GM18907 (cell line): ENCODE measurements around the gene ESPL1.
"Not testable (repeated sequence)": the region's sequence is repeated elsewhere in the genome, so short reads cannot be mapped to it uniquely, and the experiment has no call there.

Experiments
- ATAC-seq: cut with Tn5 transposase; IDR thresholded peaks from one replicate; pipeline ENCODE4 v1.9.1; 2021; ENCODE audit warnings: mild to moderate bottlenecking, moderate library complexity; ENCODE audit not compliant: unreplicated experiment

ESPL1 gene

DNA sequence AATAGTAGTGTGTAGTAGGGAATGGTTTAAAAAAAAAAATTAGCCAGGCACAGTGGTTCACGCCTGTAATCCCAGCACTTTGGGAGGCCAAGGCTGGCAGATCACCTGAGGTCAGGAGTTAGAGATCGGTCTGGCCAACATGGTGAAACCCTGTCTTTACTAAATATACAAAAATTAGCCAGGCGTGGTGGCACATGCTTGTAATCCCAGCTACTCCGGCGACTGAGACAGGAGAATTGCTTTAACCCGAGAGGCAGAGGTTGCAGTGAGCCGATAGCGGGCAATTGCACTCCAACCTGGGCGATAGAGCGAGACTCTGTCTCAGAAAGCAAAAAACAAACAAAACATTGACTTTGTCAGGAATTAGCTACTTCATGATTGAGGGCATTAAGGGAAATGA lies 29.0 kb downstream of the ESPL1 start:
- not testable (repeated sequence) for ATAC-seq

DNA sequence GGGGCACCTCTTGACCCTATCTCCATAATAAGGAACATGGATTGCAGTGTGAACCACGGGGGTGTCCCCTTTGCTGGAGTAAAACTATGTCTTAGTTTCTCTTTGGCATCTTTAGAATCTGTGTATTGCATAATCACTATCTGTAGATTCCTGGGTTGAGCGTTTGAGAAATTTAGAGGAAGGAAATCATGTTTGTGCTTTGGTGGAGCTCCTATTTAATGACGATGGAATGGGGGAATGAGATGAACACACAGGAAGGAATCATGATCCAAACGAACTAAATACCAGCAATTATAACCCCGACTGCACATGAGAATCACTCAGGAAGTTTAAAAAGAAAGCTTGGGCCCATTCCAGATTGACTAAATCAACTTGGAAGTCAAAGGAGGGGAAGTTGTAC lies 30.1 kb downstream of the ESPL1 start:
- ATAC-seq, result no peak

DNA sequence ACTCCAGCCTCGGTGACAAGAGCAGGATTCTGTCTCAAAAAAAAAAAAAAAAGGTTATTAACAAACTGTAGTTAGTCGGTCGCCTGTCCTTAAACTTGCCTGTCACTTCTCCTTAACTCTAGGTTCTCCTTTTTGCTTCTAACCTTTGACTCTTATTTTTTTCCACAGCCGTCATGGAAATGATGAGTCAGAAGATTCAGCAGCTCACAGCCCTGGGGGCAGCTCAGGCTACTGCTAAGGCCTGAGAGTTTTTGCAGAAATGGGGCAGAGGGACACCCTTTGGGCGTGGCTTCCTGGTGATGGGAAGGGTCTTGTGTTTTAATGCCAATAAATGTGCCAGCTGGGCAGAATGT lies 31.0 kb downstream of the ESPL1 start:
- ATAC-seq, result no peak

DNA sequence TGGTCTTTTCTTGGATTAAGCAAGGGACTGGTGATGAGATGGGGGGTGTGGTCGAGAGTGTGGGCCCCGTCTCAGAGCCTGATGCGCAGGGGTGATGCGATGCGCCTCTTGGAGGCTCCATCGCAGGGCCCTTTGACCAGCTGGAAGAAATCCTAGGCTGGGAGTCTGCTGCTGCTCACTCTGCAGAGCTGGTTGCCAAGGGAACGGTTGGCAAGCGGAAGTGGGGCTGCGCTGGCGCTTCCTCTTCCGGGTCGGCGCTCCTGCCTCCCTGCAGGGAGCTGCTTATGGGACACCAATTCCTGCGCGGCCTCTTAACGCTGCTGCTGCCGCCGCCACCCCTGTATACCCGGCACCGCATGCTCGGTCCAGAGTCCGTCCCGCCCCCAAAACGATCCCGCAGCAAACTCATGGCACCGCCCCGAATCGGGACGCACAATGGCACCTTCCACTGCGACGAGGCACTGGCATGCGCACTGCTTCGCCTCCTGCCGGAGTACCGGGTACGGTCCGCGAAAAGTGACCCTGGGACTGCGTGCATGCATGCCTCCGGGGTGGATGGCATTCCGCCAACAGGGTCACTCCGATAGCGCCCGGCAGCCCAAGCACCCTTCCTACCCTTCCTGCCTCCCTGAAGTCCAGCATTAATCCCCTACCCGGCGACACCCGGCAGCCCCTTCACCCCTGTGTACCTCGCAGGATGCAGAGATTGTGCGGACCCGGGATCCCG lies 31.5 kb downstream of the ESPL1 start, which contains the start of gene MYG1:
TSS of gene MYG1 (plus strand) at position 242 of the 727 bp plus-strand sequence. CDS start at position 285, 43 bp downstream.
- ATAC-seq, result peak; percentile 72

DNA sequence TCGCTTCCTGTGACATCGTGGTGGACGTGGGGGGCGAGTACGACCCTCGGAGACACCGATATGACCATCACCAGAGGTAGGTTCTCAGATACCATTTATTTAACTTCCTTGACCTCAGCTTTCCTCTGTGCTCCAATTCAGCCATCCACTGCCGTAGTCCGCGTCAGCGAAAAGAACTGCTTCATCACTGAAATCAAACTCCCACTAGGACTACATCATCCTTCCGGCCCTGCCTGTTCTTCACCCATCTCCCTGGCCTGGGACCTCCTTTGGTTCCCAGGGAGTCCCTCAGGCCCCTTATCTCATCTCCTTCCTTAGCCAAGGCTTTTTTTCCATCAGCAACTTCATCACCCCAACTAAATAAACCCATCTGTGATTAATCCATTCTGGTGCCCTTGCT lies 32.1 kb downstream of the ESPL1 start:
- ATAC-seq, result no peak

DNA sequence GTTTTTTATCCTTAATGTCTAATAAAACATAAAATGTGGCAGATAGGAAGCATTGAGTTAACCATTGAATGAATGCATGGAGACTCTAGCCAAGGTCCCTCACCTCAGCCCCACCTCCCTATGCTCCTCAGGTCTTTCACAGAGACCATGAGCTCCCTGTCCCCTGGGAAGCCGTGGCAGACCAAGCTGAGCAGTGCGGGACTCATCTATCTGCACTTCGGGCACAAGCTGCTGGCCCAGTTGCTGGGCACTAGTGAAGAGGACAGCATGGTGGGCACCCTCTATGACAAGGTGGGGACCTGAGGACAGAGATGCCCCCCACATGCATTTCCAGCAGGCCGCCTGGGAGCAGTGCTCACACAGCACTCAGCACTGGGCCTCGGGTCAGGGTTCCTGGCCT lies 34.8 kb downstream of the ESPL1 start:
- no peak for ATAC-seq

DNA sequence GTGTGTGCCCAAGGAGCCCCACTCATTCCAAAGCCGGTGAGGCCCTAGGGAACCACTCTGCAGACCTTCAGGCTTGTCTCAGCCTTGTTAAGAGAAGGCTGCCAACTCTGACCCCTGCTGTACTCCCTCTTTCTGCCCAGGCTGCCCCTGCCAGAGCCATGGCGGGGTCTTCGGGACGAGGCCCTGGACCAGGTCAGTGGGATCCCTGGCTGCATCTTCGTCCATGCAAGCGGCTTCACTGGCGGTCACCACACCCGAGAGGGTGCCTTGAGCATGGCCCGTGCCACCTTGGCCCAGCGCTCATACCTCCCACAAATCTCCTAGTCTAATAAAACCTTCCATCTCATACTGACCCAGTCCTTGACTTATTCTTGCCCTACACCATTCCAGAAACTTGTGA lies 38.7 kb downstream of the ESPL1 start:
- ATAC-seq, result no peak

DNA sequence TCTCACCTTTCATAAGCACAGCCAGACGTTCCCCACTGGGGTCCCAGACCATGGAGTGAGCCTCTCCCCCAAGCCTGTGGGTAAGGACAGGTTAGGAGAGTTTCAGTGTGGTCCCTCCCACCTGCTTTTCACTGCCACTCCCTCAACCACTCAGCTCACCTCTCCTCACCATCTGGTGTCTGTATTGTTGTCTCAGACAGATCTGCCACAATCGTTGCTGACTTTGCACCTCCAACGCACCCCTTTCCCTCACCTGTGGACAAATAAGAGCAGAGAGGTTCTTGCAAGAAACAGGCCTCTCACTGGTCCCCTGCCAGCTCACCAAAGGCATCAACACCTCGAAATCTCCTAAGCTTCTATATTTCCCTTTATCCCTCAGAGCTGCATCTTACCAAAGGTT lies 40.2 kb downstream of the ESPL1 start:
- ATAC-seq, result no peak

DNA sequence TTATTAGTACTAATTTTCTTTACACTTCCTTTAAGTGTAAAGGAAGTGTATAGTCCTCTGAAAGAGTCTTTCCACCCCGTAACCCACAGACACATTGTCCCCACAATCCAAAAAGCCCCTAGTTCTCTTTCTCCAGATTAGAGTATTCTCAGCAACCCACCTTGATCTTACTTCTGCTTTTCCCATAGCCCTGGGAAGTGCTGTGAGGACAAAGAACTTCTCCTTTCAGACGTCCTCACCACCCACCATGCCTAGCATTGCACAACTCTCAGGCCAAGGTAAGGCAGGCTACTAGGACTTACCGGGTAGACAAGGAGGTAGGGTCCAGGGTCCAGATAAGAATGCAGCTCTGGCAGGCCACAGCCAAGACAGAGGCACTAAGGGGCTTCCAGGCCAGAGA lies 45.9 kb downstream of the ESPL1 start:
- no peak for ATAC-seq

DNA sequence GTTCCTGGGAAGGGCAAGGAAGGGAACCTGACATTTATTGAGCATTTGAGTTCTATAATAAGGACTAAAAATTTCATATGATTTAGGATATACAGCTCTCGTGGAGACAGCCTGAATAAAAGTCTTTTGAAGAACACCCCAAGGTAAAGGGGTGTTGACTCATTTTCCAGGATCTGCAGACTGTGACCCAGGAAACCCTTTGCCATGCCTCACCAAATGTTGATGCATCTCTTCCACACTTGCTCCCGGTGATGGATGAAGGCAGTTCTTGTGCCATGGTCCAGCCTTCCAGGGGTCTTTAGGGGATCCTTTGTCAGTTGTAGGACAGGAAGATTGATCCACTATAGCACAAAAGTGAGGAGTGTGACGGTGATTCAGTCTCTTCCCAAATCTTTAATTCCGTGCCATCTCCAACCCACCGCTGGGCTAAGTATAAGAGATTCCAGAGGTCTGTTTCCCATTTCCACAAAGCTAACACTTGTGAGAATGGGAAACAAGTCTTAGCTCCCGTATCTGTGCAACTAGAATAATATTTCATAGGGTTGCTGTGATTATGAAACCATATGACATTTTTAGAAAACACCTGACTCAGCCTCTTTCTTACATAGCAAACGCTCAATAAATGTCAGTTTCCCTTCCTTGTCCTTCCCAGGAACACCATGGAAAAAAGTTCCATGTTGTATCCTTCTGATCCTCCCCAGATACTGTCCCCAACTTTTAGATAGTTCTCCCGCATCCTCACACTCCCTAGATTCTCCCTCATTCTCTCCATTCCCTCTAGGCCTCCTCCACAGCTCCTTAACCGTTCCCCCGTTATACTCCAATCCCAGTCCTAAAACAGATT lies 52.5 kb downstream of the ESPL1 start:
- ATAC-seq, result no peak

DNA sequence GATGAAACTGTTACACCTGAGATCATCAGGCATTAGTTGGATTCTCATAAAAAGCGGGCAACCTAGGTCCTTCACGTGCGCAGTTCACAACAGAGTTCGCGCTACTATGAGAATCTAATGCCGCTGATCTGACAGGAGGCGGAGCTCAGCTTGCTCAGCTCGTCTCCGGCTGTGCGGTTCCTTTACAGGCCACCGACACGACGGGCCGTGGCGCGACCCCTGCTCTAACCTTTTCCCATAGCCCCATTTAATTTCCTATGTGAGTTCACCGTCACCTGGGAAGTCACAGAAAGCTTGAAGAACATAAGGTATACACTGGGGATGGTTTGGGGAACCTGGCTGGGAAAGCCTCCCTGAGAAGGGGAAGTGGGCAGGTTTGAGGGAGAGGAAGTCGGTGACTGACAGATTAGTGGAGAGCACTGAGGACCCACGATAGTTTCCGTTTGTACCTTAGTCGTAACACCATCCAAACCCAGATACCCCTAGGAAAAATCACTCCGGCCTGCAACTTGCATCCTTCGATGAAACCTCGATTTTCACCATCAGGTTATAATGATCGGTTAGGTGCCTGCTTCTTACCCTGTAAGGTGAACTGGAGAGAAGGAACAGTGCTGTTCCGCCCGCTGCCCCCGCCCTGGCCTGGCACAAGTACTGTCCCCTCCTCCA lies 56.1 kb downstream of the ESPL1 start:
- peak; percentile 42 for ATAC-seq

DNA sequence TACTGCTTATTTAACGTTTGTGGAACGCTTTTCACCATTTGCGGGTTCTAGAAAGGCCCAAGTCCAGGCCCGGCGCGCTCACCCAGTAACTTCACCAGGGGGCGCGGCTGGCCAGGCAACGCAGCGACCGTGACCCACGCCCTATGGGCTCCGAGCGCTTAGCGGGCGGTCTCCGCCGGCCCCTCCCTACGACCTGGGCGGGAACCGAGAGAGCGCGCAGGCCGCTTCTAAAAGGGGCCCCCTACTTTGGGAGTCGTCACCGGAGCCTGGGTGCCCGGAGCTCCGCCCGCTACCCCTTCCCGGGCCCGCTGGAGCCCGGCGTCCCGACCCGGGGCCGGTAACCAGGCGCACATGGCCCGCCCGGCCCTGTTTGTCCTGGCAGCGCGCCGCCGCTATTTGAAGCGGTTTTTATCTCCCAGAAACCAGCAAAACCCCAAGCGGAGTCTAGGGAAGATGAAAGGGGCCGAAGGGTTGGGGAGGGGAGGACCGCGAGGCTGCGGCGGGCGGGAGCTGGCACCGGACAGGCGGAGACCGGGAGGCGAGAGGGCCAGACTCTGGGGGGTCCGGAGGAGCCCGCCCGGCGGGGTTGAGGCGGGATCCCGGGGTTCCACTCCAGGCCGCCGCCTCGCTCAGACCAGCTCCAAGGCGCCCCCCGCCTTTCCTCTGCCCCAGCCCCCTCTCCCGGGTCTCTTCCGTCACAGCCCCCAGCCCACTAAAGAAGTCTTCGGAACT lies 56.8 kb downstream of the ESPL1 start:
- ATAC-seq, result peak; percentile 57

DNA sequence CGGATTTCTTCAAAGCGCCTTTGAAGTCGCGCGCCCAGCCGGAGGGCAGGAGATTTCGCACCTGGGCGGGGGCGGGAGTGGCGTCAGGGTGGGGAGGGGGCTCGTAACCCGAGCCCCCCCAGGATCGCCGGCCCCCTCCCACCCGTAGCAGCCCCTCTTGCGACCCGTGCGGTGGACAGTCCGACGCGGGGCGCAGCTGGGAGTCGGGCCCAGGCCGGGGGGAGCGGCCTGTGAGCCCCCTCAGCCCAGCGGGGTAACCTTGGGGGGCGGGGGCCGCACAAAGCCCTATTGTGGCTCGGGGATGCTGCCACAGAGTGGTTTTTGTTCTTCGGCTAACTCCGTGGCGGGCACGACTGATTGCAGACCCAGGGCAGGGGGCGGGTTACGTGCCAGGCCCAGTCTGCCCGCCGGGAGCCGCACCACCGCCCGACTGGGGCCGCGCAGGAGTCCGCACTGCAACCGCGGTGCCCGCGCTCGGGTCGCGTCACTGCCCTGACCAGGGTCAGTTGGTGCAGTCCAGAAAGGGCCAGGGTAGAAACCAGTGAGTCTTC lies 57.5 kb downstream of the ESPL1 start:
- no peak for ATAC-seq

DNA sequence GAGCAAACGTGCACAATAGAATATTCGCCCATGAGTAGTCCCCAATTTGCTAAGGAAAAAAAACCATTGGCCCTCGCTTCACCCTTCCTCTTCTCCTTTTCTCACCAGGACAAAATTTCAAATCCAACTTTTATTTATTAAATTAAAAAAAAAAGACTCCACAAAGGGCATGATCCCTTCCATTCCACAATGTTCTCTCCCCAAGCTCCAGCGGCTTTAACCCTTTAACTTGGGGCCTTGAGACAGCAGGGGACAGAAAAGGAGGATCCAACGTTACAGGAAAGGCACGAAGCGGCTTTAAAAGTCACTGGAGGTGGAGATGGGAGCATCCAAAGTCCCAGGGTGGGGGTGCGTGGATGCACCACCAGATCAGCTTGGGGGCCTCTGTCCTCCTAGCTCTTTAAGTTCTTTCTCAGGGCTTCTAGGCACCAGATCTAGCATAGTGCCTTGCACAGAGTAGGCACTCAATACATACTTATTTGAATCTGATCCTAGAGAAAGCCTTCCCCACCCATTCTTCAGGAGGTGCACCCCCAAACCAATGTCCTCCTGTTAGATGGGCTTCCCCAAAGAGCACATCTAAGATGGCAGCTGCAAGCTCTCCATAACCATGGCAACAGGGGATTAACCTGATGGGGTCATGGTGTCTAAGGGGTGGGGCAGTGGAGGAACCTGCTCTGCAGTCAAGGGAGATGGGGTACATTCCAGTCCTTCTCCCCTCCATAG lies 58.5 kb downstream of the ESPL1 start:
- ATAC-seq, result no peak

DNA sequence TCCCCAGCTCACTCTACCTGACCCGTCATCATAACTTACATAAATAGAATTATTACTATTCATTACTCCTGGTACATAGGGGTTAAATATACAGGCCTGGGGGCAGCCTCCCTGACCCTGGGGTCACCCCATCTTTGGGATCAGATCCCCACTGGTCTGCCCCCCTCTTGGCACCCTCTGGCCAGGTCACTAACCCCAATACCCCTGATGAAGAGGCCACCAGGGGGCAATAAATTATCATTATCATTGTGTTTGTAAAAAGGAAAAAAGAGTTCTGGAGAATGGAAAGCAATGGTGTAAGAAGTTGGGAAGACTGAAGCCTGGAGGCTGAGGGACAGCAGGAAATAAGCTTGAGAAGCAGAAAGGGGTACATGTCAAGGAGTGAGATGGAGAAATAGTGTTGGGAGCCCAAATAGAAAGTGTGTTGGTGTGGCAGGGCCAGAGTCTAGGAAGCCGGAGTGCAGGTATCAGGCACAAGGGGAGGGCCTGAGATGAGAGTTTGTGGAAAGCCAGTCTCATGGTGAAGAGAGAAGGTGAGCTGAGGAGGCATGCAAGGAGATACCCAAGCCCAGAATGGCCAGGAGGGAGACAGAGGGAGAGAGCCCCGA lies 59.4 kb downstream of the ESPL1 start:
- ATAC-seq, result no peak

DNA sequence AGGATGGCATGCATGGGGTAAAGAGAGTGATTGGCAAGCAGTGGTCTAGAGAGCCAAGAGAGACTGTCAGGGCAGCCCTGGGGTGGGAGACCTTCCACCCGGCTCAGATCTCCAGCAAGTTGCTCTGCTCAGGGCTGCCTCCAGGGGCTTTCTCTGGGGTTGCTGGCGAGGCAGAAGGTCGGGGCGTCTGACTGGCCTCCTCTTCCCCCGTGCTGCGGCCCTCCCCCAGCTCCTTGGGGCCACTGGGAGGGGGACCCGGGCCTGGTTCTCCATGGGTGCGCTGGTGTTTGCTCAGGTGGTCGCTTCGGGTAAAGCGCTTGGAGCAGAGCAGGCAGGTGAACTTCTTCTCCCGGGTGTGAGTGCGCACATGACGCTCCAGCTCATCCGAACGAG lies 59.9 kb downstream of the ESPL1 start:
- no peak for ATAC-seq

DNA sequence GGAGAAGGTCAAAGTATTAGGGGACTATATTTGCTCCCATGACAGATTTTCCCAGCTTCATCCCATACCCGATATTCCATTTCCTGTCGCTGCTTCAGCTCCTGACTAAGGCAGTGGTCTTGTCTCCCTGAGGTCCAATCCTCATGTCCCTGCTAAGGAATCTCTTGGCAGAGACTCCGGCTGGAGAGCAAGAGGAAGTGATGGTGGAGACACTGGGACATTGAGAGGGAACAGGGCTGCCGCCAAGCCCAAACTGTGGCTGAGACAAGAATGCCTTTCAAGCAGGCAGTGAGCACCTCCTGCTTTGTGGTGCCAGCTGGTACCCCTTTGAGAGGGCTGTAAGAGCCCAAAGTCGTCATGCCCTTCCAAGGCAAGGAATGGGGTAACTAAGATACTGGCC lies 62.6 kb downstream of the ESPL1 start:
- no peak for ATAC-seq

DNA sequence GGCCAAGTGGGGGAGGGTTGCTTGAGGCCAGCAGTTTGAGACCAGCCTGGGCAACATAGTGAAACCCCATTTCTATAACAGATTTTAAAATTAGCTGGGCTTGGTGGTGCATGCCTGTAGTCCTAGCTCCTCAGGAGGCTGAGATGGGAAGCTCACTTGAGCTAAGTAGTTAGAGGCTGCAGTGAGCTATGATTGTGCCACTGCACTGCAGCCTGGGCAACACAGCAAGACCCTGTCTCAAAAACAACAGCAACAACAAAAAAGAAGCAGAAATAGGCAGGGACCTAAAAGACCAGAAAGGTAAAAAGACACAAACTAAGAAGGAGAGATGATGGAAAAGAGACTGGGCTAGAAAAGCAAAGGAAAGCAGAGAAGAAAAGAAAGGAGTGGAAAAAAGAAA lies 64.2 kb downstream of the ESPL1 start:
- ATAC-seq, result not testable (repeated sequence)

DNA sequence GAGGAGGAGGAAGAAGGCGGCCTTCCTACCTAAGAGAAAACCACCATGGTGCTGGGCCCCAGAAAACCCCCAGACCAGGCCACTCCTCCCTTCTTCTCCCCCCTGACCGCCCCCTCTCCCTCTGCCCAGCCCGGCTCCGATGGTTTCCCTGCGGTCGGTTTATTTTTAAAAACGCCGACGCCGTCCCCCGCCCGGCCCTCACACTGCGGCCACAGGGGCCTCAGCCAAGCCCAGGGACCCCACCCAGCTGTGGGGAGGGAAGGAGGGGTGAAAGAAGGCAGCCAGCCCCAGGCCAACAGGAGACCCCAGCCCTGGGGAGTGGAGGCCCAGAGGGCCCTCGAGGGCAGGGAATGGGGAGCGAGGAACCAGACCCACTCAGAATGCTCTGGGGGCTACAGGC lies 64.6 kb downstream of the ESPL1 start:
- no peak for ATAC-seq

DNA sequence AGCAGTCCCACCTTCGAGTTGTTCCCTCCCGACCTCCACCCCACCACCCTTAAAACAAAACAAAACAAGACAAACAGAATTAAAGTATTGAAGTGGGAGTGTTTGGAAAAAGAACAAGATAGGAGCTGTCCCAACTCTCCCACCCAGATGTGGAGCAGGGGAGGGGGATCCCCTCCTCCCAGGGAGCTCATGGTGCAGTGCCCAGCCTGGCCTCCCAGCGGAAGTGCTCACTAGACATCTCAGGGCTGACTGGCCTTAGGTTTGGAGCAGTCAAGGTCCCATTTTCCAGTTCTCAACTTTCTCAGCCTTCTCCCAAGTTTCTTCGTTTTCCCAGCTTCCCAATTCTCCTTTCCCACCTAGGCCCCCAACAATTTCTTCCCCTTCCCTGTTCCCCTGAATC lies 65.2 kb downstream of the ESPL1 start:
- no peak for ATAC-seq
